ENCODE data around the gene CNNM3. TPM values are rescaled to one million over a fixed set of nuclear protein-coding genes. Genes with fewer than 3 reads are reported as not detected.

Gene CNNM3
- total RNA-seq, 1 donor from 2014 or later = 5.6 TPM

GRCh38 chr2:96800061-96801004, 15.7 kb upstream of the CNNM3 start:
- Mint-ChIP-seq H3K9me3 (ENCODE audit: unreplicated experiment) (no peaks in the 10 kb centered on the region), H3K4me1 (ENCODE audit: low read depth, unreplicated experiment) (no peaks in the 10 kb centered on the region), H3K4me3 (ENCODE audit: unreplicated experiment) (no peak overlapping the region), H3K36me3 (ENCODE audit: low read depth, unreplicated experiment) (peaks cover 2% of the 10 kb centered on the region), H3K27me3 (ENCODE audit: low read depth, unreplicated experiment) (peaks cover 3% of the 10 kb centered on the region), H3K27ac (ENCODE audit: unreplicated experiment) (no peak overlapping the region)
- no peak overlapping the region for H3K4me2 ChIP-seq (ENCODE audit: low read length)
- H3K4me3 ChIP-seq (ENCODE audit: insufficient read depth, low read depth, low read length) = no peak overlapping the region
- H3K27ac ChIP-seq (ENCODE audit: low read depth, low read length) = no peak overlapping the region
- H3K79me2 ChIP-seq (ENCODE audit: insufficient read depth, low read length) = no peaks in the 10 kb centered on the region
- peaks cover 7% of the 10 kb centered on the region for H4K20me1 ChIP-seq (ENCODE audit: insufficient read depth, low read length)
- FAIRE-seq (no peak), DNase-seq (ENCODE audit: low read depth) (no peak)
- no peaks in the 10 kb centered on the region for H3K4me1 ChIP-seq (ENCODE audit: insufficient read depth, low read length)
- H3K36me3 ChIP-seq (ENCODE audit: insufficient read depth, low read length) = no peaks in the 10 kb centered on the region
- H2AFZ ChIP-seq (ENCODE audit: low read depth, low read length) = peak overlapping the region; percentile 71
- TF ChIP-seq CTCF (IDR thresholded peaks at IDR 0.05; ENCODE audit: insufficient read depth, low read depth, low read length) (no peak), EZH2 (IDR thresholded peaks at IDR 0.05; ENCODE audit: insufficient read depth, low read length) (no peak)
- no peak overlapping the region for H3K9ac ChIP-seq (ENCODE audit: low read length)
- H3K27me3 ChIP-seq (ENCODE audit: insufficient read depth, low read length) = no peaks in the 10 kb centered on the region
- no peaks in the 10 kb centered on the region for H3K9me3 ChIP-seq (ENCODE audit: insufficient read depth, low read depth, low read length)

- no peak overlapping the region for H3K4me3 ChIP-seq (ENCODE audit: insufficient read depth, low read depth, low read length)
- peaks cover 7% of the 10 kb centered on the region for H4K20me1 ChIP-seq (ENCODE audit: insufficient read depth, low read length)
- no peaks in the 10 kb centered on the region for H3K9me3 ChIP-seq (ENCODE audit: insufficient read depth, low read depth, low read length)
- H3K27ac ChIP-seq (ENCODE audit: low read depth, low read length) = no peak overlapping the region
- TF ChIP-seq CTCF (IDR thresholded peaks at IDR 0.05; ENCODE audit: insufficient read depth, low read depth, low read length) (peak; percentile 52), EZH2 (IDR thresholded peaks at IDR 0.05; ENCODE audit: insufficient read depth, low read length) (no peak)
- FAIRE-seq (no peak), DNase-seq (ENCODE audit: low read depth) (peak; percentile 36)
- H3K9me3 Mint-ChIP-seq (ENCODE audit: unreplicated experiment) = no peaks in the 10 kb centered on the region
- H3K4me3 Mint-ChIP-seq (ENCODE audit: unreplicated experiment) = no peak overlapping the region
- no peaks in the 10 kb centered on the region for H3K4me1 ChIP-seq (ENCODE audit: insufficient read depth, low read length)
- no peak overlapping the region for H3K27ac Mint-ChIP-seq (ENCODE audit: unreplicated experiment)
- H3K27me3 Mint-ChIP-seq (ENCODE audit: low read depth, unreplicated experiment) = peaks cover 3% of the 10 kb centered on the region
- H3K36me3 Mint-ChIP-seq (ENCODE audit: low read depth, unreplicated experiment) = peaks cover 2% of the 10 kb centered on the region
- no peak overlapping the region for H3K9ac ChIP-seq (ENCODE audit: low read length)
- no peaks in the 10 kb centered on the region for H3K79me2 ChIP-seq (ENCODE audit: insufficient read depth, low read length)
- H3K4me1 Mint-ChIP-seq (ENCODE audit: low read depth, unreplicated experiment) = no peaks in the 10 kb centered on the region
- H2AFZ ChIP-seq (ENCODE audit: low read depth, low read length) = peak overlapping the region; percentile 71
- no peaks in the 10 kb centered on the region for H3K36me3 ChIP-seq (ENCODE audit: insufficient read depth, low read length)
- no peaks in the 10 kb centered on the region for H3K27me3 ChIP-seq (ENCODE audit: insufficient read depth, low read length)
- no peak overlapping the region for H3K4me2 ChIP-seq (ENCODE audit: low read length)
Measured at GRCh38 chr2:96801005-96801785, 14.9 kb upstream of the CNNM3 start.

Data from astrocyte (in vitro differentiated cells and primary cell).